Measurements from ENCODE around the gene VMP1.
A peak's percentile ranks its signal among the peaks of the same experiment; 100 is the strongest.

VMP1 gene

DNA sequence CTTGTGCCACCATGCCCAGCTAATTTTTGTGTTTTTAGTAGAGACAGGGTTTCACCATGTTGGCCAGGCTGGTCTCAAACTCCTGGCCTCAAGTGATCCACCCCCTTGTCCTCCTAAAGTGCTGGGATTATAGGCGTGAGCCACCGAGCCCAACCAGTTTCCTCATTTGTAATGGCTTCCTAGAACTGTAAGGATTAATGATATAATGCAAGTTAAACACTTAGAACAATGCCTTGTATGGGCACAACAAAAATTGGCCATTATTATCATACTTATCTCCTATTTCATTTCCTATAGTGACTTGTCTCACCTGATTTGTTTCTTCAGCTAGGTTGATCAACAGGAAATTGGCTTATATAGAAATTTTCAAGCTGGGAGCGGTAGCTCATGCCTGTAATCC, 171.2 kb downstream of the VMP1 start:
- Histone ChIP-seq H3K4me3 (ENCODE audit: severe bottlenecking) (no peak overlapping the region), H3K4me1 (ENCODE audit: insufficient read depth, poor library complexity, severe bottlenecking) (no peaks in the 10 kb centered on the region), H3K27me3 (ENCODE audit: insufficient read depth, poor library complexity, severe bottlenecking) (no peaks in the 10 kb centered on the region), H3K9me3 (ENCODE audit: severe bottlenecking) (no peaks in the 10 kb centered on the region), H3K36me3 (ENCODE audit: low read depth) (peaks cover 40% of the 10 kb centered on the region), H3K27ac (ENCODE audit: poor library complexity, severe bottlenecking) (no peak overlapping the region)
- DNase-seq (ENCODE audit: low spot score) (no peak), ATAC-seq (ENCODE audit: low read depth) (no peak)
- TF ChIP-seq, protein P1, sequence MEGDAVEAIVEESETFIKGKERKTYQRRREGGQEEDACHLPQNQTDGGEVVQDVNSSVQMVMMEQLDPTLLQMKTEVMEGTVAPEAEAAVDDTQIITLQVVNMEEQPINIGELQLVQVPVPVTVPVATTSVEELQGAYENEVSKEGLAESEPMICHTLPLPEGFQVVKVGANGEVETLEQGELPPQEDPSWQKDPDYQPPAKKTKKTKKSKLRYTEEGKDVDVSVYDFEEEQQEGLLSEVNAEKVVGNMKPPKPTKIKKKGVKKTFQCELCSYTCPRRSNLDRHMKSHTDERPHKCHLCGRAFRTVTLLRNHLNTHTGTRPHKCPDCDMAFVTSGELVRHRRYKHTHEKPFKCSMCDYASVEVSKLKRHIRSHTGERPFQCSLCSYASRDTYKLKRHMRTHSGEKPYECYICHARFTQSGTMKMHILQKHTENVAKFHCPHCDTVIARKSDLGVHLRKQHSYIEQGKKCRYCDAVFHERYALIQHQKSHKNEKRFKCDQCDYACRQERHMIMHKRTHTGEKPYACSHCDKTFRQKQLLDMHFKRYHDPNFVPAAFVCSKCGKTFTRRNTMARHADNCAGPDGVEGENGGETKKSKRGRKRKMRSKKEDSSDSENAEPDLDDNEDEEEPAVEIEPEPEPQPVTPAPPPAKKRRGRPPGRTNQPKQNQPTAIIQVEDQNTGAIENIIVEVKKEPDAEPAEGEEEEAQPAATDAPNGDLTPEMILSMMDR (IDR thresholded peaks at IDR 0.05; ENCODE audit: poor library complexity, severe bottlenecking) = no peak

DNA sequence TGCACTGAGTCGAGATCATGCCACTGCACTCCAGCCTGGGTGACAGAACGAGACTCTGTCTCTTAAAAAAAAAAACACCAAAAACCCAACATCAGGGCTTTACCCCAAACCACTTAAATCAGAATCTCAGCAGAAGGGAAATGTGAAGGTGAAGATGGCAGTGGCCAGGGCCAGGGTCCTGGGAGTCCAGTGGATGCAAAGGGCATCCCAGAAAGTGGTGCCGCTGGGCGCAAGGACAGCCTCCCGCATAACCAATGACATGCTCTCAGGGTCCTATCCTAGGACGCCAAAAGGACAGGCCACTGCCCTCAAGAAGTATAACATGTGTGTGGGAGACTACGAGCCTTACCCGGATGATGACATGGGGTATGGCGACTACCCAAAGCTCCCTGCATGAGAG, 177.4 kb downstream of the VMP1 start:
- H3K4me1 ChIP-seq (ENCODE audit: insufficient read depth, poor library complexity, severe bottlenecking) = no peaks in the 10 kb centered on the region
- TF ChIP-seq, protein P1 (IDR thresholded peaks at IDR 0.05; ENCODE audit: poor library complexity, severe bottlenecking) = no peak
- no peak overlapping the region for H3K4me3 ChIP-seq (ENCODE audit: severe bottlenecking)
- DNase-seq (ENCODE audit: low spot score) (peak; percentile 30), ATAC-seq (ENCODE audit: low read depth) (no peak; the same call in 2 of the 3 replicates)
- no peaks in the 10 kb centered on the region for H3K9me3 ChIP-seq (ENCODE audit: severe bottlenecking)
- H3K27ac ChIP-seq (ENCODE audit: poor library complexity, severe bottlenecking) = no peak overlapping the region
- no peaks in the 10 kb centered on the region for H3K27me3 ChIP-seq (ENCODE audit: insufficient read depth, poor library complexity, severe bottlenecking)
- peaks cover 40% of the 10 kb centered on the region for H3K36me3 ChIP-seq (ENCODE audit: low read depth)

DNA sequence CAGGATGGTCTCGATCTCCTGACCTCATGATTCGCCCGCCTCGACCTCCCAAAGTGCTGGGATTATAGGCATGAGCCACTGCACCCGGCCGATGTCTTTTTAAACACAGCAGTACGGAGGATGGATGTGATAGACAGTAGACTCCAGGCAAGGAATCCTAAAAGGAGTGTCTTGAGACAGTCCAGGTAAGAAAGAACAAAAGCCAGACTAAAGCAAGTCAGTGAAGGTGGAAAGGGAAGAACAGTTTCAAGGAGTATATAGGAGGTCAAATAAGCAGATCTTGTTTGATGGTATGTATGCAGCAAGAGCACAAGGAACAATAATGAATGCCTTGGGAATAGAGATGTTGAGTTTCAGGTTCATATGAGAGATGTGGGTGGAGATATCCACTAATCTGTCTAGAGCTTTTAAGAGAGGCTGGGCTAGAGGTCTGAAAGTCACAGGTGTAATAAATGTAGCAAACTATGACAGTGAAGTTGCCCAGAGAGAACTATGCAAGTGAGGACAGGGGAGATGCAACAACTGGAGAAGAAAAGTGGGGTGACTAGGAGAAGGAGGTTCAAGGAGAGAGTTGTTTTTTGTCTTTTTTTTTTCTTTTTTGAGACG, 180.8 kb downstream of the VMP1 start:
- peaks cover 45% of the 10 kb centered on the region for H3K36me3 ChIP-seq (ENCODE audit: low read depth)
- no peak overlapping the region for H3K4me3 ChIP-seq (ENCODE audit: severe bottlenecking)
- no peaks in the 10 kb centered on the region for H3K9me3 ChIP-seq (ENCODE audit: severe bottlenecking)
- H3K4me1 ChIP-seq (ENCODE audit: insufficient read depth, poor library complexity, severe bottlenecking) = no peaks in the 10 kb centered on the region
- DNase-seq (ENCODE audit: low spot score) (no peak), ATAC-seq (ENCODE audit: low read depth) (no peak)
- no peak overlapping the region for H3K27ac ChIP-seq (ENCODE audit: poor library complexity, severe bottlenecking)
- H3K27me3 ChIP-seq (ENCODE audit: insufficient read depth, poor library complexity, severe bottlenecking) = no peaks in the 10 kb centered on the region
- TF ChIP-seq, protein P1 (IDR thresholded peaks at IDR 0.05; ENCODE audit: poor library complexity, severe bottlenecking) = no peak

DNA sequence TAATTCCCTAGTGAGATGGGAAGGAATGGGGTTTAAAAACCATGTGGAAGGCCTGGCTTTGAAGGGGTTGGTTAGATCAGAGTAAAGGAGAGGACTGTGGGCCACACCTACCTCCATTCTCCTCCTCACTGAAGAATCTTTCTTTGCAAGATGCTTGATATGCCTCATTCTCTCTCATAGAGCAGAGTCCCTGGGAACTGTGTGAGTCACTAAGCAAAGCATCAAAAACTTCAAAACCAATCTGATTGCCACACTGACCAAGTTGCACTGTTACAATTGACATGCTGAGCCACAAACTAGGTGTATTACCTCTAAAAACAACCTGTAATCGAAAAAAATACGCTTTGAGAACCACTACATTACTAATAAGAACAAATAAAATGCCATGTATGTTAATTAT, 183.3 kb downstream of the VMP1 start:
- peaks cover 7% of the 10 kb centered on the region for H3K4me1 ChIP-seq (ENCODE audit: insufficient read depth, poor library complexity, severe bottlenecking)
- no peaks in the 10 kb centered on the region for H3K27me3 ChIP-seq (ENCODE audit: insufficient read depth, poor library complexity, severe bottlenecking)
- H3K27ac ChIP-seq (ENCODE audit: poor library complexity, severe bottlenecking) = no peak overlapping the region
- no peak for DNase-seq (ENCODE audit: low spot score)
- ATAC-seq (ENCODE audit: low read depth) = no peak
- H3K36me3 ChIP-seq (ENCODE audit: low read depth) = peaks cover 22% of the 10 kb centered on the region
- TF ChIP-seq, protein P1 (IDR thresholded peaks at IDR 0.05; ENCODE audit: poor library complexity, severe bottlenecking) = no peak
- no peaks in the 10 kb centered on the region for H3K9me3 ChIP-seq (ENCODE audit: severe bottlenecking)
- H3K4me3 ChIP-seq (ENCODE audit: severe bottlenecking) = no peak overlapping the region

All from RWPE2 (cell line).